ENCODE data around the gene CCNG1. TPM values are rescaled to one million over a fixed set of nuclear protein-coding genes. Genes with fewer than 3 reads are reported as not detected.

Gene CCNG1
- polyA plus RNA-seq, 1 experiment, result 74.2 TPM

GRCh38 chr5:163401271-163401670, 36.1 kb upstream of the CCNG1 start:
- no peaks in the 10 kb centered on the region for H3K36me3 ChIP-seq (ENCODE audit: control insufficient read depth, insufficient read depth, low read length)
- no peaks in the 10 kb centered on the region for H3K27me3 ChIP-seq (ENCODE audit: control insufficient read depth, insufficient read depth, low read length)
- POLR2A ChIA-PET, result no interaction called here
- TF ChIP-seq CTCF (IDR thresholded peaks at IDR 0.05; ENCODE audit: insufficient read depth, low read depth, low read length), result no peak
- CTCF ChIA-PET, result interaction anchor here (1.3 to 5.3 kb wide), 2 partner anchors 7 to 22 kb away, joined by 3 to 30 read pairs; no protein-coding TSS in a partner anchor
- DNase-seq (ENCODE audit: low read depth), result no peak
- no peak overlapping the region for H3K4me3 ChIP-seq (ENCODE audit: low read depth, low read length)

- ChIA-PET POLR2A (no interaction called here), CTCF (interaction anchor here (1.3 kb wide), 1 partner anchor 23 kb away, joined by 3 read pairs; no protein-coding TSS in a partner anchor)
- no peak for DNase-seq (ENCODE audit: low read depth)
- H3K4me3 ChIP-seq (ENCODE audit: low read depth, low read length), result no peak overlapping the region
- TF ChIP-seq CTCF (IDR thresholded peaks at IDR 0.05; ENCODE audit: insufficient read depth, low read depth, low read length), result no peak
- no peaks in the 10 kb centered on the region for H3K36me3 ChIP-seq (ENCODE audit: control insufficient read depth, insufficient read depth, low read length)
- H3K27me3 ChIP-seq (ENCODE audit: control insufficient read depth, insufficient read depth, low read length), result no peaks in the 10 kb centered on the region
Observed at GRCh38 chr5:163402007-163402406, 35.4 kb upstream of the CCNG1 start.

GRCh38 chr5:163404364-163405173, 32.8 kb upstream of the CCNG1 start:
- ChIA-PET POLR2A (no interaction called here), CTCF (no interaction called here)
- no peak for DNase-seq (ENCODE audit: low read depth)
- no peak overlapping the region for H3K4me3 ChIP-seq (ENCODE audit: low read depth, low read length)
- no peaks in the 10 kb centered on the region for H3K27me3 ChIP-seq (ENCODE audit: control insufficient read depth, insufficient read depth, low read length)
- H3K36me3 ChIP-seq (ENCODE audit: control insufficient read depth, insufficient read depth, low read length), result no peaks in the 10 kb centered on the region
- no peak for TF ChIP-seq CTCF (IDR thresholded peaks at IDR 0.05; ENCODE audit: insufficient read depth, low read depth, low read length)

GRCh38 chr5:163407034-163407655, 30.2 kb upstream of the CCNG1 start:
- CTCF ChIA-PET, result interaction anchor here (0.5 to 2.4 kb wide), 2 partner anchors 8 to 1097 kb away, joined by 3 to 30 read pairs; no protein-coding TSS in a partner anchor
- Histone ChIP-seq H3K27me3 (ENCODE audit: control insufficient read depth, insufficient read depth, low read length) (no peaks in the 10 kb centered on the region), H3K4me3 (ENCODE audit: low read depth, low read length) (no peak overlapping the region), H3K36me3 (ENCODE audit: control insufficient read depth, insufficient read depth, low read length) (no peaks in the 10 kb centered on the region)
- no peak for DNase-seq (ENCODE audit: low read depth)
- TF ChIP-seq CTCF (IDR thresholded peaks at IDR 0.05; ENCODE audit: insufficient read depth, low read depth, low read length), result no peak
- POLR2A ChIA-PET, result no interaction called here

- no peaks in the 10 kb centered on the region for H3K36me3 ChIP-seq (ENCODE audit: control insufficient read depth, insufficient read depth, low read length)
- CTCF ChIA-PET, result interaction anchor here (0.6 to 2.5 kb wide), 20 partner anchors 8 to 1994 kb away, joined by 3 to 30 read pairs (median 6); partner anchors contain the start of gene CCNG1
- POLR2A ChIA-PET, result interaction anchor here (0.7 kb wide), 1 partner anchor 190 kb away, joined by 3 read pairs; no protein-coding TSS in a partner anchor
- H3K27me3 ChIP-seq (ENCODE audit: control insufficient read depth, insufficient read depth, low read length), result peaks cover 1% of the 10 kb centered on the region; the same call in 1 of the 2 replicates
- no peak overlapping the region for H3K4me3 ChIP-seq (ENCODE audit: low read depth, low read length)
- DNase-seq (ENCODE audit: low read depth), result peak; percentile 7
- peak; percentile 88 for TF ChIP-seq CTCF (IDR thresholded peaks at IDR 0.05; ENCODE audit: insufficient read depth, low read depth, low read length)
Observed at GRCh38 chr5:163408311-163408923, 29.0 kb upstream of the CCNG1 start.
